Esophagus squamous epithelium (tissue), 4 donors: ENCODE measurements around the gene GAL3ST2.

Experiments
- CTCF ChIP-seq, 6 experiments: fragments of 450-650 bp in 4 of 6; fragments of 200-600 bp in 2 of 6; sonication (generic) in 2 of 6; IDR thresholded peaks; one replicate each; pipeline ENCODE4 v1.5.1; 2016 to 2019; ENCODE audit warnings: antibody characterized with exemption in 6 of 6, mild to moderate bottlenecking in 4 of 6, moderate library complexity in 4 of 6
- POLR2A ChIP-seq, 4 donors: fragments of 450-650 bp; IDR thresholded peaks; one replicate each; pipeline ENCODE4 v1.6.1; 2017; ENCODE audit warnings: antibody characterized with exemption in 4 of 4, mild to moderate bottlenecking in 4 of 4, moderate library complexity in 3 of 4

GRCh38 chr2:241851325-241852115 is 74.9 kb downstream of the GAL3ST2 start:
- no peak for TF ChIP-seq CTCF (IDR thresholded peaks at IDR 0.05)
- TF ChIP-seq POLR2A (IDR thresholded peaks at IDR 0.05) = no peak
